ENCODE results near the gene NHEJ1.

NHEJ1 gene

GRCh38 chr2:219111375-219112061, 49.1 kb downstream of the NHEJ1 start:
- TF ChIP-seq CTCF (IDR thresholded peaks at IDR 0.05; ENCODE audit: insufficient read depth, low read length, poor library complexity, severe bottlenecking) = no peak
- H3K36me3 ChIP-seq (ENCODE audit: control insufficient read depth, insufficient read depth, low read length) = no peaks in the 10 kb centered on the region
- H3K27me3 ChIP-seq (replicated peaks; ENCODE audit: control insufficient read depth, insufficient read depth, low read length) = no peaks in the 10 kb centered on the region
- H3K4me3 ChIP-seq (replicated peaks; ENCODE audit: low read depth, low read length) = no peak overlapping the region
- DNase-seq (ENCODE audit: extremely low read depth, insufficient read length) = no peak

- TF ChIP-seq CTCF (IDR thresholded peaks at IDR 0.05; ENCODE audit: insufficient read depth, low read length, poor library complexity, severe bottlenecking) = no peak
- Histone ChIP-seq H3K4me3 (replicated peaks; ENCODE audit: low read depth, low read length) (no peak overlapping the region), H3K36me3 (ENCODE audit: control insufficient read depth, insufficient read depth, low read length) (no peaks in the 10 kb centered on the region), H3K27me3 (replicated peaks; ENCODE audit: control insufficient read depth, insufficient read depth, low read length) (no peaks in the 10 kb centered on the region)
- no peak for DNase-seq (ENCODE audit: extremely low read depth, insufficient read length)
Measured at GRCh38 chr2:219109471-219109870, 51.1 kb downstream of the NHEJ1 start.

GRCh38 chr2:219107758-219108157, 52.9 kb downstream of the NHEJ1 start:
- no peak for TF ChIP-seq CTCF (IDR thresholded peaks at IDR 0.05; ENCODE audit: insufficient read depth, low read length, poor library complexity, severe bottlenecking)
- DNase-seq (ENCODE audit: extremely low read depth, insufficient read length) = no peak
- no peaks in the 10 kb centered on the region for H3K36me3 ChIP-seq (ENCODE audit: control insufficient read depth, insufficient read depth, low read length)
- no peaks in the 10 kb centered on the region for H3K27me3 ChIP-seq (replicated peaks; ENCODE audit: control insufficient read depth, insufficient read depth, low read length)
- no peak overlapping the region for H3K4me3 ChIP-seq (replicated peaks; ENCODE audit: low read depth, low read length)

- no peak for DNase-seq (ENCODE audit: extremely low read depth, insufficient read length)
- Histone ChIP-seq H3K4me3 (replicated peaks; ENCODE audit: low read depth, low read length) (no peak overlapping the region), H3K36me3 (ENCODE audit: control insufficient read depth, insufficient read depth, low read length) (no peaks in the 10 kb centered on the region), H3K27me3 (replicated peaks; ENCODE audit: control insufficient read depth, insufficient read depth, low read length) (no peaks in the 10 kb centered on the region)
- no peak for TF ChIP-seq CTCF (IDR thresholded peaks at IDR 0.05; ENCODE audit: insufficient read depth, low read length, poor library complexity, severe bottlenecking)
Measured at GRCh38 chr2:219106251-219106650, 54.4 kb downstream of the NHEJ1 start.

GRCh38 chr2:219104107-219105035, 56.2 kb downstream of the NHEJ1 start:
- no peak overlapping the region for H3K4me3 ChIP-seq (replicated peaks; ENCODE audit: low read depth, low read length)
- no peaks in the 10 kb centered on the region for H3K27me3 ChIP-seq (replicated peaks; ENCODE audit: control insufficient read depth, insufficient read depth, low read length)
- H3K36me3 ChIP-seq (ENCODE audit: control insufficient read depth, insufficient read depth, low read length) = no peaks in the 10 kb centered on the region
- no peak for DNase-seq (ENCODE audit: extremely low read depth, insufficient read length)
- TF ChIP-seq CTCF (IDR thresholded peaks at IDR 0.05; ENCODE audit: insufficient read depth, low read length, poor library complexity, severe bottlenecking) = peak; percentile 92

Measured in GM06990 (cell line).